Stimulated activated CD8-positive, alpha-beta memory T cell treated with anti-CD3 and anti-CD28 coated beads, Interleukin-7, amount 100 ng/mL, for 1 hour (primary cell): ENCODE data around the gene ITGA2B.
"Not testable (repeated sequence)": the region's sequence is repeated elsewhere in the genome, so short reads cannot be mapped to it uniquely, and the experiment has no call there.

Source experiments
- DNase-seq, 2 donors: peaks; one replicate each; pipeline ENCODE4 v3.0.0-alpha.2; 2020; ENCODE audit warnings: low read depth in 2 of 2

Gene ITGA2B

DNA sequence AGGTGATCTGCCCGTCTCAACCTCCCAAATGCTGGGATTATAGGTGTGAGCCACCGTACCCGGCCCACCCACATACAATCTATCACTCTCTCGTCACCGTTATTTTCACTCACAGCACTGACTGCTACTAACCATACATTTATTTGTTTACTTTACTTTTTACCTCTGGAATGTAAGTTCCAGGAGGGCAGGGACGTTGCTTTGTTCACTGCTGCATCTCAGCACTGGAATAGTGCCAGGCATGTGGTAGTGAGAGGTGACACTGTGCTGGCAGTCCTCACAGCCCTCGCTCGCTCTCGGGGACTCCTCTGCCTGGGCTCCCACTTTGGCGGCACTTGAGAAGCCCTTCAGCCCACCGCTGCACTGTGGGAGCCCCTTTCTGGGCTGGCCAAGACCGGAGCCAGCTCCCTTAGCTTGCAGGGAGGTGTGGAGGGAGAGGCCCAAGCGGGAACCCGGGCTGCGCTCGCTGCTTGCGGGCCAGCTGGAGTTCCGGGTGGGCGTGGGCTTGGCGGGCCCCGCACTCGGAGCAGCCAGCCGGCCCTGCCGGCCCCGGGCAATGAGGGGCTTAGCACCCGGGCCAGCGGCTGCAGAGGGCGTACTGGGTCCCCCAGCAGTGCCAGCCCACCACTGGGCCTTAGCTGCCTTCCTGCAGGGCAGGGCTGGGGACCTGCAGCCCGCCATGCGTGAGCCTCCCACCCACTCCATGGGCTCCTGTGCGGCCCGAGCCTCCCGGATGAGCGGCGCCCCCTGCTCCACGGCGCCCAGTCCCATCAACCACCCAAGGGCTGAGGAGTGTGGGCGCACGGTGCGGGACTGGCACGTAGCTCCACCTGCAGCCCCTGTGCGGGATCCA lies 20.8 kb downstream of the ITGA2B start:
- not testable (repeated sequence) for DNase-seq

DNA sequence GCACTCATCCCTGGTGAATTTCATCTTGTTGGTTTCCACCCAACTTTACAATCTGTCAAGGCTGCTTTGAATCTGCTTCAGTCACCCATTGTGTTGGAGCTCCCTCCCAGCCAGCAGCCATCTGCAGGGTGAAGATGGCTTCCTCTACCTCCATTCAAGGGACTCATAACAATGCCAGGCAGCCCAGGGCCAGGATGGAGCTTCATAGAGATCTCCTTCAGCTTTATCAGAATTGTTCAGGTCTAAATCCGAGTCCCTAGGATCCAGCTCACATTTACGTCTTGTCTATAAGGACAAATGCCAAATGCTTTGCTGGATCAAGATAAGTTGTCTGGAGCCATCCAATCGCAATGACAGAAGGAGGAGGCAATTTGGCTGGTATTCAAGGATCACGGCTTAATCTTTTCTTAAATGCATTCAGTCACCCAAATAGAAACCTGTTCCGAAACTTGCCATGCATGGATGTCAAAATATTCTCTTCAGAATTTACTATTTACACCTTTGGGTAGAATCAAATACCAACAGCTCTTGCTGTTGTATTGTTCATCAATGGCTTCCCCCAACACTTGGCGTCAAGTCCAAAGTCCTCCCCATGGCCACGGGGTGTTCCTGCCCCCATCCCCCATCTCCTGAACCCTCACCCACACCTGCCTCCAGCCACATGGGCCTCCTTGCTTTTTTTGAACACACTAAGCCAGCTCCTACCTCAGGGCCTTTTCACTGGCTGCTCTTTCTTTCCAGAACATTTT lies 22.0 kb downstream of the ITGA2B start:
- no peak for DNase-seq

DNA sequence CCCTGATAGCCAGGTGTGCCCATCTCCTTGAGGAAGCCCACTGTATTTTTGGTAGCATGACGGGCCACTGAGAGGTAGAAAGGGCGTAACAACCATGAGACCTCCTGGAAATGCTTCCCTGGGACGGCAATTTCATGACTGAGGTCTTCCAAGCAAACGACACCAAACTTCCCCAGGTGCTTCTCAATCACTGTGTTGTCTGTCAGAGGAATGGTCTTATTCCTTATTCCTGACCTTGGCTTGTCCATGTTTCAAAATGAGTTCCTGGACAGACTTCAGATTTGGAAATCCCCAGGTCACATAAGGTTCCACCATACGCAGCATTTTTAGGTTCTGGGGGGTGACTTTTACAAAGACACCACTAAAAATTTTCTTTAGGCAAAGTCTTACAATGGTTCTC lies 24.4 kb downstream of the ITGA2B start:
- DNase-seq = not testable (repeated sequence)

DNA sequence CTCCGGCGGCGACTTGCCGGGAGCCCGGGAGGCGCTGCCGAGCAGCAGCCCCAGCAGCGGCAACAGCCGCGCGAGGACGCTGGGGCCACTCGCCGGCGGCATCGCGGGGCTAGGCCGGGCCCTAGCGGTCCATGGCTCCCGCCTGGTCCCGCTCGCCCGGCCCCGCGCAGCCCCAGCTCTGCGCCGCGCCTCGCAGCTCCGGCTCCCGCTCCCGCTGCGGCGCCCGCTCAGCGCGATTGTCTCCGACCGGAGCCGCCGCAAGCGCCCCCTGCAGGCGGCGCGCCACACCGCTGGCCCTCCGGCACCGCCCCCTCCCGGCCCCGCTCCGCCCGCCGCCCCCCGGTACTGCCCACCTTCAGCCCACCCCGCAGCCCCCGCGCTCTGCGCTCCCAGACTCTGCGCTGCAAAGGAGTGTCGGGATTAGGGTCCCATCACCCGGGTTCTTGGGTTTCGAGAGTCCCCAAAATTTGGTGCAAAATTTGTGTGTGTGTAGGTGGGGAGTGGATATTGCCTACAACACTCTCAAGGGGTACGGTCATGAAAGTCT lies 25.8 kb downstream of the ITGA2B start, which contains the start of gene FAM171A2:
FAM171A2 (minus strand) TSS at position 241 of the 547 bp plus-strand sequence; CDS start at position 102, 139 bp downstream.
- peak; percentile 27 to 37 for DNase-seq

DNA sequence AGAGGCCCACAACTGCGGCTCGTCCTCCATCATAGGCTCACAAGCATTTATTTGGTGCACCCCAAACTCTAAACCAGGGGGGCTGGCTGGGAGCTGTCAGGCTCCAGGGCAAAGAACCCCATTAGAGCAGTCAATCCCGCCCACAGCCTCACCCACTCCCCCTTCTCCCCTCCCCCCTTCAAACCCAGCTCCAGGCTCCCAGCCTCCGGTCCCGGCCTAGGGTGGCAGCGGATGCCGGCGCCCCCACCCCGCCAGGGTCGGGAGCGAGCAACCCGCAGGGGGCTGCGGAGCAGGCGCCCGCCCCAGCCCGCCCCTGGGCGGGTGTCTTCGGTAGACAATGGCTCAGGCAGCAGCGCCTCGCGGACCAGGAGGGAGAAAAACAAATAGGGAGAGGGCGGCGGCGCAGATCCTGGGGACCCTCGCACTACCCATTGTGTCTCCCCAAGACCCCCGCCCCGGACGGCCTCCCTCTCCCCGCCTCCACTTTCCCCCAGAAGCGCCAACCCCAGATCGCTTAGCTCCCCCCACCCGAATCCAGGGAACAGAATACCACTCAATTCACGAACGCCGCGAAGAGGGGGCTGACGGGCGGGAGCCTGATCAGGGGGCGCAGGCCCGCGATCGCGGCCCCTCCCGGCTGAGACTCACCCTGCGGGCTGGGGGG lies 26.4 kb downstream of the ITGA2B start:
- DNase-seq = no peak

DNA sequence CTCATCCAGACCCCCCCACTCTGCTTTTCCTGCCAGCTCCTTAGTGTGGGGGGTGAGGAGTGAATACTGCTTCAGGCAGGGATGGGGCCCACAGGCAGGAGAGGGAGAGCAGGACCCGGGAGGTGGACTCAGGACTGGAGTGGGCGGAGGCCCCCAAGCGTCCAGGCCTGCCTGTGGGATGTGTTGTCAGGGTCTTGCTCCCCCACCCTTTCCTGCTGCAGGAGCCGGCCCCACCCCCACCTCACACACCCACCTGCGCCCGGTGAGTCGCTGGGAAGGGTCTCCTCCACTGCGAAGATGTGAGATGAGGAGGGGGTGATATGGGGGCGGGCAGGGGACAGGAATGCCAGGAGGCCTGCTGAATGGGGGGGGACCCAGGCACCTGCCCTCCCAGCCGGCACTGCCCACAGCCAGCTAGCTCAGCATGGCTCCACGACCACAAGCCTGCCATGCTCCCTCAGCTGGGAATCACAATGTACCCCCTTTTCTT lies 26.9 kb downstream of the ITGA2B start:
- no peak for DNase-seq

DNA sequence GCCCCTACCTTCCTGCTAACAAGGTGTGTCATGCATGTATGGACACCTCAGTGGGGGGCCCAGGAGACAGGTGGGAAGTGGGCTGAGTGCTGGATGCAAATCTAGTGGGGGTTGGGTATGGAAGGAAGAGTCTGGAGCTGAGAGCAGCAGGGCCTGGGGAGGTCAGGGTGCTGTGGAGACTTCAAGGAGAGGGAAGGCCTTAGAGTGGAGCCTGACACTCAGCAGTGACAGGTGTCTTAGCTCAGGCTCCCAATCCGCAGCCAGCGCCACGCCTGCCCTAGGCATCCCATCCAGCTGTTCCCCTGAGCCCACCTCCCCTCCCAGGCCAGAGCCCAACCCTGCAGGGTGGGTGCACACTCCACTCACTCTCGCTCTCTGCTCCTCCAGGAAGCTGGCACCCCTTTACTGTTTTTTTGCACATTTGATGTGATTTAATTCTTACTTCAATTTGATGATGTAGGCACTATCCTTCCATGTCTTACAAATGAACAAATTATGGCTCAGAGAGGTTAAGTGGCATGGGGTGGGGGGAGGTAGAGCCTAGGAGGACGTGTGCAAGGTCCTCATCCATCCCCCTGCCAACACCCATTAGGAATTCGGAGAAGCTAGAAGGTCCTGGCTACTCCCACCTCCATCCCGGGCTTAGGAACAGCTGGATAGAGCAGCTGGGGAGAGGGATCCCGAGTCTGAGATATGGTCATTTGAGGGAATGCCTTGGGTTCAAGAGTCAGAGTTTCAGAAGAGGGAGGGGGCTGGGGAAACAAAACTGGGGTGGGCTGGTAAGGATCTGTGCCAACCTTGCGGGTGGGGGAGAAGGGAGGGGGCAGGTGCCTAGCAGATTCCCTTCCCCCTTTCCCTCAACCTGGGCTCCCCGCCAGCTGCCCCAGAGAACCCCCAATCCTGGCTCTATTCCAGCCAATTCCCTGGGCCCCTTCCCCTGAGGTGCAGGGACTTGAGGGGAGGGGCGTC lies 27.9 kb downstream of the ITGA2B start:
- no peak for DNase-seq

DNA sequence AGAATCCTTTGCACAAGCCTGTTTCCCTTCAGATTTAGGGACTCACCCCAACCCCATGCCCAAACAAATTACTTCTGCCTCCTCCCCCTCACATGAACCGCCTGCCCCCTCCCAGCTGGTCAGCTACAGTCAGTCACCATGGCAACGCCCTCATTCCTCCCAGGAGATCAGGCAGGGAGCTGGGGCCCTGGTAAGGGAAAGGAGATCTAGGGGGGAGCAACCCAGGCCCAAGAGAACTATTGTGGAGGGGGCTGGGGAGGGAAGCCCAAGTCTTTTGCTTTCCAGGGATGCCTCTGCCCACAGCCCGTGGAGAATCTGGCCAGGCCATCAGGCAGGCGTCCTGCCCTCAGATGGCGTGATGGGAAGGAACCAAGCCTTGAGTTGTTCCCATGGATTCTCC lies 28.6 kb downstream of the ITGA2B start:
- DNase-seq = no peak

DNA sequence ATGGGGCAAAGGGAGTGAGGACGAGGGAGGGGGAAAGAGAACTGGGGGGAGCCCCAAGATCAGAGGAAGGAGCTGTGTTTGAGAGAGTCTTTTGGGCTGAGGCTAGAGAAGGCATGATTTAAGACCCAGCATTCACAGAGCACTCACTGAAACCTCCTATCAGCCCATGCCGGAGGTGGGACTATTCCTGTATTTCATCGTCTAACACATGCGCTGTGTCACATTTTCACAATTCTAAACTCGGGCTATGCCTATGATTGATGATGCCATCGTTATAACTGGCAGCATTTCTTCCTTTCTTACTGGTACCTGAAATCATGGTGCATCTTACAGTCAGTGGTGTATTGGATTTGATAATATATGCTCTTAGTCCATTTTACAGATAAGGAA lies 29.3 kb downstream of the ITGA2B start:
- no peak for DNase-seq

DNA sequence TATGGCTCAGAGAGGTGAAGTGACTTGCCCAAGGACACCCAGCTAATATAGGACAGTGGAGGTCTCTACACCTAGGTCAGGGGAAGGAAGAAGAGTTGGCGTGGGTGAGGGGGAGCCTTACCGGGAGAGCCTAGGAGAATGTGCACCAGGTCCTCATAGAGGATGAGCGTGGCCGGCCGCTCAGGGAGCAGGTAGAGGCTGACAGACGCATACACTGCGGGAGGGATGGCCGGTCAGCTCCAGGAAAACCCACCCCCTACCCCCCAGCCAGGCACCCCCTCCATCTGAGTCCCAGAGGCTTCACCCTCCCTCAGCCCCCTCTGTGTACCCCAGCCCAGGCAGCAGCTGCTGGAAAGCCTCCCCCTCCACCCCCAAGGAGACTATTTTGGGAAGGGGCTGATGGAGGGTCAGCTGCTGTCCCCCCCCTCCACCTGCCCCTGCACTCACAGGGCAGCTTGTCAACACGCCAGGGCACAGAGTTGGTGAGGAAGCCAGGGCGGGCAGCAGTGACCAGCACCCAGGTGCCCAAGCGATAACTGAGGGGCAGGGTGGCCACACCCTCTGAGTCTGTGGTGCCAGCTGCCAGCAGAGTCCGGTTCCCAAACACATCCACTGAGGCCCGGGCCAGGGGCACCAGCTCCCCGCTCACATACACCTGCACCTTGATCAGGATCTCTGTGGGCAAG lies 29.8 kb downstream of the ITGA2B start:
- no peak for DNase-seq

DNA sequence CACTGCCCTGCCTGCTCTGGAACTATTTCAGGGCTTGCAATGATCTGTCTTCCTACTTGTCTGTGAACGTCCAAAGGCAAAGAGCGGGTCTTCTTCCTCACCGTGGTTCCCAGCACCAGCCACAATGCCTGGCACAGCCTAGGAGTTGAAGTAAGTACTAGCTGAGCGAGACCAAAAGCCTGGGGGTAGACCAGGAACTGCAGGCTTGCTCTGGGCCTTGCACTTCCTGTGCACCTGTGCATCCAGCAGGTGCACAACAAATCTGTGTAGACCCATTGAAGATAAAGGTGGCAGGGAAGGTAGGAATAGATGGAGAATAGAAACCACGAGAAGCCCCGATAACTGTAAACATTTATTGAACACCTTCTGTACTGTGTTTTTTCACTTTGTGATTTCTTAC lies 30.4 kb downstream of the ITGA2B start:
- DNase-seq = no peak

DNA sequence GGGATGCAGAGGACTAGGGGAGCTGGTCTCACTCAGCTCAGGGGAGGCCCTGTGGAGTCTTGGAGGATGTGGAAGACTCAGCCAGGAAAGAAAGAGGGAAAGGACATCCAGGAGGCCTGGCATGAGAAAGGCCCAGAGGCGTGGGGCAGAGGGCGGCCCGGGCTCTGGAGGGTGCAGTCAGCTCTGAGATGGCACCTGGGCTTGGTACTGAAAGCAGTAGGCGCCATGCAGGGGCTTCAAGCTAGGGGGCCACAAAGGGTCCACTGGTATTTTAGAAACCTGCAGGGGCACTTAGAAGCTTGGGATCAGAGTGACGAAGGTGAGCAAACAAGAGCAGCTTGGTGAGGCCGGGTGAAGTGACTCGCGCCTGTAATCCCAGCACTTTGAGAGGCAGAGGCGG lies 31.4 kb downstream of the ITGA2B start:
- no peak for DNase-seq

DNA sequence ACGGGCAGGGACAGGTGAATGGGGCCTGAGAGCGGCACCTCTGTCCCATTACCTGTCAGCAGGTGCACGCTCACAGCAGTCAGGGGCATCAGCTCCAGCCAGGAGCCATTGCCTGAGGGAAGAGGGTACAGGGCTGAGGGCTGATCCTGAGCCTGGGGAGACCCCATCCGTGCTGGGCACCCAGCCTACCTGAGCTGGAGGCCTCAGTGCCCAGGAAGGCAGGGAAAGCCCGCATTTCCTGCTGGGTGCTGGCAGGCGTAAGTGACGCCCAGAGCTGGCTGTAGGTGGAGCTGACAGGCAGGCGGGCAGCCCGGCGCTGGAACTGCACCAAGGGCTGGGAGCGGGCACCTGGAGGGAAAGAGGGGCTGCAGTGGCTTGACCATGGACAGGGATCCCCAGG lies 33.2 kb downstream of the ITGA2B start:
- DNase-seq = no peak

DNA sequence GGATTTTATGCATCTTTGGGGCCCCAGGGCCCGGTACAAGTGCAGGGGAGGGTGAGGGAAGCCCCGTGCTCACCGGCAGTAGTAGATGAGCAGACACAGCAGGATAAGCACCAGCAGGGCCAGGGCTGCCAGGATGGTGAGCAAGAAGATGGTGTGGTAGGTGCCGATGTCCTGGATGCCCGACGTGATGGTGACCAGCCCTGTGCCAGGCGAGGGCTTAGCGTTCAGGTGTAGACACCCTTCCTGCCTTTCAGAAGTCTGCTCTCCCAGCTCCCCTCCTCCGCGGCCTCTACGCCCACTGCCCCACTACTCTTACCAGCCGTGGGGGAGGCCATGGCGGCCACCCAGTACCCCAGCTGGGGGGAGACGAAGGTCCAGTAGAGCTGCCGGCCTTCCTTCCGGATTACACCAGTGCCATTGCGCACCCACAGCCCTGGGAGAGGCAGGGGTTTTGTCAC lies 33.8 kb downstream of the ITGA2B start:
- DNase-seq = no peak

DNA sequence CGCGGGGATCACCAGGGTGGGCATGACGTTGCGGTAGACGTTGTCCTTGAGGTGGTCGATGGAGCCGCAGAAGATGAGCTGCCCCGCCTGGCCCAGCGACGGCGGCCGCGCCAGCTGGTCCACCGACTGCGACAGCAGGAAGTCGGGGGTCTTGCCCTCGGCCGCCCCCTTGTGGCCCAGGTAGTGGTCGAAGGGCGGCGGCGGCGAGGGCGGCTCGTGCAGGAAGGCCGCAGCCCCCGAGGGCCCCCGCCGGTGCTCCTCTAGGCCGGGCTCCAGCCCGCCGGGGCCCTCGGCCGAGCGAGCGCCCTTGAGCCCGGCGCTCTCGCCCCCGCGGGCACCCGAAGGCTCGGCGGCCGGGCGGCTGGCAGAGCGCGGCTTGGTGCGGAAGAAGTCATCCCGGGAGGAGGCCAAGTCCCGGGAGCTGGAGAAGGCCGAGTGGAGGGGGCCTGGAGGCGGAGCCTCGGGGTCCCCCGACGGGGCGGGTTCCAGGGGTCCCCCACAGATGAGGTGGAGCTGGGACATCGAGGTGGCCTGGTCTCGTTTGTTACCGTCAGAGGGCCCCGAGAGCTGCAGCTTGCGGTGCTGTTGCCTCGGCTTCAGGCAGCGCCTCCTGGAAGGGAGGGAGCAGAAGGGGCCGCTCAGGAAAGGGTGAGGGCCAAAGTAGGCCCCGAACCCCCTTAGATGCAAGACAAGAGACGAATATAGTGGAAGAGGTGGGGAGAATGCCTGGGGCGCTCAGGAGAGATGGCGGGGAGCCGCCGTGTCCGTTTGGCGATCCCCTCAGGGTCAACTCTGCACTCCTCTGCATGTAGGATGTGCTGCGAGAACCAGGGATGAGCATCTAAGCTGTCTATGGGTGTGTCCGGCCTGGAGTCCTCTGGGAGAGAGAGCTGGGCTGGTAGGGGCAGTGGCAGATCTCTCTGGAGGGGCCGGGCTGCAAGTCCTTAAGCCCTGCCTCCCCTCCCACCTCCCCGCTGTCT lies 34.6 kb downstream of the ITGA2B start:
- peak in 1 of 2 donors; percentile 40 for DNase-seq

DNA sequence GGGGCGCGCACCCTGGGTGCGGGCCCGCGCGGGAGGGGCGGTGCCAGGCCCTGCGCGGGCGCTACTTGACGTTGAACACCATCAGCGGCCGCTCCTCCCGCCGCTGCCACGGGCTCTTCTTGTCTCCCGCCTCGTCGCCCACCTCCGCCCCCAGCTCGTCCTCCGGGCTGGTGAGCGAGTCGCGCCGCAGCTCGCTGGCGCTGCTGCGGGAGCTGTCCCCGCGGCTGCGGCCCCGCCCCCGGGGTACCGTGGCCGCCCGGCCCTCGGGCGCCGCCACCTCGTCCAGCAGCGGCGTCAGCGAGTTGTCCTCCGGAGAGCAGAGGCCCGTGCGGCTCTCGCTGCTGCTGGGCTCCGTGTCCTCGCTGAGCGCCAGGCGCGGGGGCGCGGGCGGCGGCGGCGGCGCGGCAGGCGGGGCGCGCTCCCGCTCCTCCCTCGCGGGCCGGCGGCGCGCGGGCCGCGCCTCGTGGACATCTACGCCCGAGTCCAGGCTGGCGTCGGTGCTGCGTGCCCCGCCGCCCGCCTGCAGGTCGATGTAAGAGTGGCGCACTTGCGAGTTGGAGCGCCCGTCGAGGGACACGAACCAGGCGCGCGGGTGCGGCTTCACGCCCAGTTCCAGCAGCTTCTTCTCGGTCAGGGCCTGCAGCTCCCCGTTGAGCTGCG lies 35.6 kb downstream of the ITGA2B start:
- no peak for DNase-seq

DNA sequence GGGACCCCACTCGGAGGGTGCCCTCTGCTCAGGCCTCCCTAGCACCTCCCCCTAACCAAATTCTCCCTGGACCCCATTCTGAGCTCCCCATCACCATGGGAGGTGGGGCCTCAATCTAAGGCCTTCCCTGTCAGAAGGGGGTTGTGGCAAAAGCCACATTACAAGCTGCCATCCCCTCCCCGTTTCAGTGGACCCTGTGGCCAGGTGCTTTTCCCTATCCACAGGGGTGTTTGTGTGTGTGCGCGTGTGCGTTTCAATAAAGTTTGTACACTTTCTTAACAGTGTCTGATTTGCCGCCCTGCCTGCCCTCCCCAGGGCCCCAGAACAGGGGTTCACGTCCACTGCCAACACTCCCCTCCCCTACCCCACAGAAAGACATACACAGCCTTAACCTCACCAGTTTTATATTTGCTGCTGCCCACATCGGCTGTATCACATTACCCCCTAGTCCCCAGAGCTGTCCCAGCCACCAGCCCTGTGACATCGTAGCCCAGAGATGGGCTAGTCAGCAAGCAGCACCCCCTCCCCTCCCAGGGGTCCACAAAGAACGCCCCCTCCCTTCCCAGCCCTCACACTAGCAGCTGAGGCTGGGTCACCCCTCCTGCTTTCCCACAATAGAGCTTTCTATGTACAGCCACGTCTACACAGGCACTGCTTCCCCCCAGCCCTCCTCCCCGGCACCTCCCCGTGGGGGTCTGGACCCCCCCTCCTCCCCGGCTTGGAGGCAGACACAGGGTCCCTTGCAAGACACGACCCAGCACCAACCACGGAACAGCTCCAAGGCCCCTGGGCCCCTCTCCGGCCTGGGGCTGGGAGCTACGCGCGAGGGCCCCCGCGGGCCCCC lies 36.4 kb downstream of the ITGA2B start:
- no peak for DNase-seq
